ENCODE results near the gene KCNJ3.

- TF ChIP-seq REST (IDR thresholded peaks at IDR 0.05; ENCODE audit: insufficient read depth in 1 of 2, low read depth in 2 of 2, low read length in 1 of 2) (no peak), SIN3A (IDR thresholded peaks at IDR 0.05; ENCODE audit: borderline replicate concordance, insufficient read depth, low read depth, low read length) (no peak), CTCF (IDR thresholded peaks at IDR 0.05) (no peak), POLR2AphosphoS5 (IDR thresholded peaks at IDR 0.05; ENCODE audit: low read depth, low read length) (no peak), TCF7L2 (IDR thresholded peaks at IDR 0.05; ENCODE audit: low read depth, low read length) (no peak)
Measured at GRCh38 chr2:154693741-154694340, 4.7 kb upstream of the KCNJ3 start.
